Gastroesophageal sphincter (tissue), 3 donors: ENCODE results near the gene KLHL22.
"Not testable (repeated sequence)": the region's sequence is repeated elsewhere in the genome, so short reads cannot be mapped to it uniquely, and the experiment has no call there.

Source experiments
- CTCF ChIP-seq, 4 experiments: fragments of 200-600 bp in 2 of 4; fragments of 450-650 bp in 2 of 4; sonication (generic) in 1 of 4; IDR thresholded peaks; one replicate each; pipeline ENCODE4 v1.5.1; 2017 to 2019; ENCODE audit warnings: antibody characterized with exemption in 4 of 4, mild to moderate bottlenecking in 2 of 4, moderate library complexity in 2 of 4
- POLR2A ChIP-seq, 2 donors: fragments of 450-650 bp; IDR thresholded peaks; one replicate each; pipeline ENCODE4 v1.6.1; 2017; ENCODE audit warnings: antibody characterized with exemption in 2 of 2, mild to moderate bottlenecking in 2 of 2, moderate library complexity in 1 of 2
- POLR2AphosphoS5 ChIP-seq: sonication (generic); formaldehyde crosslinking; IDR thresholded peaks from one replicate; pipeline ENCODE4 v1.6.1; 2017; ENCODE audit warnings: antibody characterized with exemption

- not testable (repeated sequence) for TF ChIP-seq CTCF (IDR thresholded peaks at IDR 0.05); POLR2AphosphoS5; POLR2A (IDR thresholded peaks at IDR 0.05)
Measured at GRCh38 chr22:20409385-20409784, 86.2 kb downstream of the KLHL22 start.
